ENCODE measurements around the gene RETSAT. TPM values are rescaled to one million over a fixed set of nuclear protein-coding genes. Genes with fewer than 3 reads are reported as not detected.
A peak's percentile ranks its signal among the peaks of the same experiment; 100 is the strongest.

The RETSAT gene
- total RNA-seq, 1 donor from 2014 or later: 17.1 TPM

DNA sequence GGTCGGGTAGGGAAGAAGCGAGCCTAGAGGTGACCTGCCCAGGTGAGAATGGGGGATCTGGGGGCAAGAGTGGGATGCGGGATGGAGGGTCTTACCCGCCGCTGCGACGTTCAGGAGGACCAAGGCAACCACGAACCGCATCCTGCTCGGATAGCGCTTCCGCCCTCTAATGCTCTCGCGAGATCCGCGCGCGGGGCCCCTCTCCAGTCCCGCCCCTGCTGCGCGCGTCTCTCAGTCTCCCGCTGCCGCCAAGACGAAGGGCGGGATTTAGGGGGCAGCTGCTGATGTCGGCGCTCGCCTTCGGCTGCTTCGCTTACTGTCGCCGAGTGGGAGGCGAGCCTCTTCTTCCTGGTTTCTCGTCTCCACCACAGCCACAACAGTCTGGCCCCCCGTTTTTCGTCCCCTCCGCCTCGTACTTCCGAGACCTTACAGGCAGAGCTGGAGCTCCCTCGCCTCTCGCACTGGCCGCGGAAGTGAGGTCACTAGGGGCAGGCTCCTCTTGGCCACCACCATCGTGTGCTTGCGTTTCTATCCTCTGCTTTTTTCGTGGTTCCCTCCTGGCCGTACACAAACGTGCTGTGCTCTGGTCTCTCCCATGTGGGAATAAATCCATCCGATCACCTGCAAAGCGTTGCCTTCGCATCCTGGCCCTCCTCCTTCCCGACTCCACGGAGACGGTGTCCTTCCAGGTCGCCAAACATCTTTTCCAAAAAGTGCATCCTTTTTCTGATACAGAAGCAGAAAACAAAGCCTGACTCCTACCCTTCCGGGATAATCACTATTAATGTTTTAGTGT, 26.3 kb downstream of the RETSAT start, which contains the start of gene TGOLN2:
TSS of gene TGOLN2 (minus strand) at position 168 of the 796 bp plus-strand sequence. CDS start at position 141, 27 bp downstream.
- intact Hi-C loops (cut with micrococcal nuclease): loop anchor here (1.0 to 10.0 kb wide), 12 partner anchors 15 to 1297 kb away; partner anchors contain the start of genes CAPG, CHMP3, ELMOD3 and GGCX

GRCh38 chr2:85327160-85327821, 27.0 kb downstream of the RETSAT start:
- Mint-ChIP-seq H3K27me3 (no peaks in the 10 kb centered on the region), H3K9me3 (no peaks in the 10 kb centered on the region), H3K36me3 (ENCODE audit: low read depth) (peaks cover 58% of the 10 kb centered on the region), H3K27ac (peak overlapping the region; percentile 100), H3K4me3 (peak overlapping the region; percentile 99), H3K4me1 (peaks cover 68% of the 10 kb centered on the region)
- peak; percentile 33 for ATAC-seq (ENCODE audit: low read depth)
- intact Hi-C loops (cut with micrococcal nuclease): loop anchor here (1.0 to 10.0 kb wide), 8 partner anchors 14 to 1298 kb away; partner anchors contain the start of genes CHMP3, IMMT, MRPL35 and RNF103
- POLR2A ChIA-PET: interaction anchor here (0.6 to 3.4 kb wide), 57 partner anchors 8 to 1295 kb away, joined by 3 to 93 read pairs (median 7); partner anchors contain the start of genes C2orf68, CAPG, ELMOD3 and GGCX
- CTCF ChIA-PET: interaction anchor here (1.0 kb wide), 1 partner anchor 223 kb away, joined by 3 read pairs; no protein-coding TSS in a partner anchor
- peak; percentile 47 for DNase-seq
- TF ChIP-seq, protein P1, sequence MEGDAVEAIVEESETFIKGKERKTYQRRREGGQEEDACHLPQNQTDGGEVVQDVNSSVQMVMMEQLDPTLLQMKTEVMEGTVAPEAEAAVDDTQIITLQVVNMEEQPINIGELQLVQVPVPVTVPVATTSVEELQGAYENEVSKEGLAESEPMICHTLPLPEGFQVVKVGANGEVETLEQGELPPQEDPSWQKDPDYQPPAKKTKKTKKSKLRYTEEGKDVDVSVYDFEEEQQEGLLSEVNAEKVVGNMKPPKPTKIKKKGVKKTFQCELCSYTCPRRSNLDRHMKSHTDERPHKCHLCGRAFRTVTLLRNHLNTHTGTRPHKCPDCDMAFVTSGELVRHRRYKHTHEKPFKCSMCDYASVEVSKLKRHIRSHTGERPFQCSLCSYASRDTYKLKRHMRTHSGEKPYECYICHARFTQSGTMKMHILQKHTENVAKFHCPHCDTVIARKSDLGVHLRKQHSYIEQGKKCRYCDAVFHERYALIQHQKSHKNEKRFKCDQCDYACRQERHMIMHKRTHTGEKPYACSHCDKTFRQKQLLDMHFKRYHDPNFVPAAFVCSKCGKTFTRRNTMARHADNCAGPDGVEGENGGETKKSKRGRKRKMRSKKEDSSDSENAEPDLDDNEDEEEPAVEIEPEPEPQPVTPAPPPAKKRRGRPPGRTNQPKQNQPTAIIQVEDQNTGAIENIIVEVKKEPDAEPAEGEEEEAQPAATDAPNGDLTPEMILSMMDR (IDR thresholded peaks at IDR 0.05): no peak

More for the DNA sequence above, 26.3 kb downstream of the RETSAT start, which contains the start of gene TGOLN2:
- no peaks in the 10 kb centered on the region for H3K9me3 Mint-ChIP-seq
- DNase-seq (peak; percentile 91), ATAC-seq (ENCODE audit: low read depth) (peak; percentile 90)
- ChIA-PET CTCF (no interaction called here), POLR2A (interaction anchor here (0.6 to 3.4 kb wide), 57 partner anchors 9 to 1294 kb away, joined by 3 to 93 read pairs (median 7); partner anchors contain the start of genes C2orf68, CAPG, ELMOD3 and GGCX)
- H3K27me3 Mint-ChIP-seq: no peaks in the 10 kb centered on the region
- TF ChIP-seq, protein P1 (IDR thresholded peaks at IDR 0.05): no peak
- H3K4me3 Mint-ChIP-seq: peak within 1 kb of the TSS; percentile 99
- H3K36me3 Mint-ChIP-seq (ENCODE audit: low read depth): peaks cover 51% of the 10 kb centered on the region
- H3K4me1 Mint-ChIP-seq: peaks cover 61% of the 10 kb centered on the region
- H3K27ac Mint-ChIP-seq: peak within 1 kb of the TSS; percentile 100

- ChIA-PET CTCF (interaction anchor here (0.6 to 1.9 kb wide), 4 partner anchors 26 to 226 kb away, joined by 3 to 6 read pairs (median 3); no protein-coding TSS in a partner anchor), POLR2A (interaction anchor here (0.6 to 3.4 kb wide), 38 partner anchors 8 to 1296 kb away, joined by 3 to 93 read pairs (median 7); partner anchors contain the start of genes C2orf68, CAPG, ELMOD3 and IMMT)
- Mint-ChIP-seq H3K36me3 (ENCODE audit: low read depth) (peaks cover 65% of the 10 kb centered on the region), H3K27me3 (no peaks in the 10 kb centered on the region), H3K27ac (peak overlapping the region; percentile 100), H3K9me3 (no peaks in the 10 kb centered on the region), H3K4me1 (peaks cover 75% of the 10 kb centered on the region), H3K4me3 (peak overlapping the region; percentile 99)
- peak; percentile 34 for DNase-seq
- peak; percentile 16 for ATAC-seq (ENCODE audit: low read depth)
- intact Hi-C loops (cut with micrococcal nuclease): loop anchor here (1.0 to 10.0 kb wide), 9 partner anchors 14 to 1298 kb away; partner anchors contain the start of genes CHMP3, IMMT, MRPL35 and RNF103
- TF ChIP-seq, protein P1 (IDR thresholded peaks at IDR 0.05): no peak
Observed at GRCh38 chr2:85326406-85327159, 27.7 kb downstream of the RETSAT start.

DNA sequence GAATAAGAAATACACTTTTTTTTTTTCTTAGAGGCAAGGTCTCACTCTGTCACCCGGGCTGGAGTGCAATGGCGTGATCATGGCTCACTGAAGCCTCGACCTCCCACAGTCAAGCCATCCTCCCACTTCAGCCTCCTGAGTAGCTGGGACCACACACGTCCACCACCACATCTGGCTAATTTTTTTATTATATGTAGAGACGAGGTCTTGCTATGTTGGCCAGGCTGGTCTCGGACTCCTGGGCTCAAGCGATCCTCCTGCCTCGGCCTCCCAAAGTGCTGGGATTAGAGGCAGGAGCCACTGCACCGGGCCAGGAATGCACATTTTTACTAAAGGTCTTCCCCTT, 28.9 kb downstream of the RETSAT start:
- Mint-ChIP-seq H3K27ac (no peak overlapping the region), H3K4me3 (peak overlapping the region; percentile 99), H3K36me3 (ENCODE audit: low read depth) (peaks cover 77% of the 10 kb centered on the region), H3K9me3 (no peaks in the 10 kb centered on the region), H3K27me3 (no peaks in the 10 kb centered on the region), H3K4me1 (peaks cover 82% of the 10 kb centered on the region)
- ATAC-seq (ENCODE audit: low read depth) (no peak), DNase-seq (no peak)
- intact Hi-C loops (cut with micrococcal nuclease): loop anchor here (5.0 to 10.0 kb wide), 4 partner anchors 292 to 1299 kb away; partner anchors contain the start of genes CHMP3, IMMT, MRPL35 and RNF103
- ChIA-PET POLR2A (interaction anchor here (0.6 to 3.4 kb wide), 2 partner anchors 94 to 253 kb away, joined by 9 to 30 read pairs; partner anchors contain the start of gene SH2D6), CTCF (interaction anchor here (0.9 to 1.9 kb wide), 2 partner anchors 25 to 227 kb away, joined by 3 to 6 read pairs; no protein-coding TSS in a partner anchor)
- TF ChIP-seq, protein P1 (IDR thresholded peaks at IDR 0.05): no peak

All from activated B cell treated with CpG ODN at 0.5 μM for 24 hours (primary cell).